GM21737 (cell line): ENCODE data around the gene GRIK1.
"Not testable (repeated sequence)": the region's sequence is repeated elsewhere in the genome, so short reads cannot be mapped to it uniquely, and the experiment has no call there.

Experiments
- ATAC-seq: cut with Tn5 transposase; IDR thresholded peaks from one replicate; pipeline ENCODE4 v1.9.1; 2021; ENCODE audit warnings: mild to moderate bottlenecking, moderate library complexity; ENCODE audit not compliant: unreplicated experiment

Gene GRIK1

GRCh38 chr21:29939924-29940275 is at the start of gene GRIK1:
TSS of gene GRIK1 (minus strand) at chr21:29939996.
- ATAC-seq = no peak

GRCh38 chr21:29987762-29988161 is 48.0 kb upstream of the GRIK1 start:
- ATAC-seq = no peak

GRCh38 chr21:29985866-29986265 is 46.1 kb upstream of the GRIK1 start:
- ATAC-seq = no peak

GRCh38 chr21:29979043-29979442 is 39.2 kb upstream of the GRIK1 start:
- no peak for ATAC-seq

GRCh38 chr21:29975776-29976175 is 36.0 kb upstream of the GRIK1 start:
- ATAC-seq = no peak

- ATAC-seq = no peak
Observed at GRCh38 chr21:29973258-29973657, 33.5 kb upstream of the GRIK1 start.

- ATAC-seq = no peak
Observed at GRCh38 chr21:29961291-29962027, 21.7 kb upstream of the GRIK1 start.

GRCh38 chr21:29958551-29958950 is 18.8 kb upstream of the GRIK1 start:
- no peak for ATAC-seq

GRCh38 chr21:29958035-29958434 is 18.2 kb upstream of the GRIK1 start:
- not testable (repeated sequence) for ATAC-seq

- ATAC-seq = no peak
Observed at GRCh38 chr21:29953690-29954089, 13.9 kb upstream of the GRIK1 start.

GRCh38 chr21:29953072-29953471 is 13.3 kb upstream of the GRIK1 start:
- no peak for ATAC-seq

GRCh38 chr21:29951911-29952310 is 12.1 kb upstream of the GRIK1 start:
- ATAC-seq = no peak

- no peak for ATAC-seq
Observed at GRCh38 chr21:29949991-29950390, 10.2 kb upstream of the GRIK1 start.

- no peak for ATAC-seq
Observed at GRCh38 chr21:29947119-29947518, 7.3 kb upstream of the GRIK1 start.

GRCh38 chr21:29943885-29944284 is 4.1 kb upstream of the GRIK1 start:
- ATAC-seq = no peak

GRCh38 chr21:29942034-29942433 is 2.2 kb upstream of the GRIK1 start:
- no peak for ATAC-seq

GRCh38 chr21:29940991-29941390 is 1.2 kb upstream of the GRIK1 start:
- no peak for ATAC-seq

GRCh38 chr21:29940361-29940760 is 565 bp upstream of the GRIK1 start:
- ATAC-seq = no peak

GRCh38 chr21:29939104-29939923 is 482 bp downstream of the GRIK1 start:
- ATAC-seq = no peak

- no peak for ATAC-seq
Observed at GRCh38 chr21:29938776-29939103, 1.1 kb downstream of the GRIK1 start.

- ATAC-seq = no peak
Observed at GRCh38 chr21:29933088-29933487, 6.7 kb downstream of the GRIK1 start.

GRCh38 chr21:29928537-29928936 is 11.3 kb downstream of the GRIK1 start:
- ATAC-seq = no peak
